Motor neuron (in vitro differentiated cells): ENCODE measurements around the gene PRSS21. TPM values are rescaled to one million over a fixed set of nuclear protein-coding genes. Genes with fewer than 3 reads are reported as not detected.
A peak's percentile ranks its signal among the peaks of the same experiment; 100 is the strongest.

Experiments
- ATAC-seq, 8 experiments: fragments of 200-7000 bp; cut with Tn5 transposase; replicated peaks in 6 of 8; 2 replicates each; pipeline ENCODE4 v1.8.0; 2021; ENCODE audit warnings: mild to moderate bottlenecking in 8 of 8, moderate library complexity in 8 of 8
- H3K27ac ChIP-seq, 2 donors: fragments of 250-450 bp; sonication (Bioruptor Pico); 2 replicates each; pipeline ENCODE4 v1.9.0; 2021; ENCODE audit warnings: antibody characterized with exemption in 2 of 2, mild to moderate bottlenecking in 2 of 2, moderate library complexity in 1 of 2
- H3K4me1 ChIP-seq, 2 donors: fragments of 250-450 bp; sonication (Bioruptor Pico); replicated peaks in 1 of 2; 2 replicates each; pipeline ENCODE4 v1.6.1; 2021; ENCODE audit warnings: antibody characterized with exemption in 2 of 2, mild to moderate bottlenecking in 2 of 2, moderate library complexity in 1 of 2
- H3K4me3 ChIP-seq, 5 donors: fragments of 250-450 bp; sonication (Bioruptor Pico); 2 replicates each; pipeline ENCODE4 v1.9.0; 2021; ENCODE audit warnings: antibody characterized with exemption in 5 of 5, mild to moderate bottlenecking in 5 of 5, moderate library complexity in 4 of 5
- WGBS, 10 experiments: fragments of 450-650 bp; shearing (Covaris generic); methylation state at CpG; one replicate each; pipeline ENCODE4 v1.0.0; 2022; 5-methylcytosine and 5-hydroxymethylcytosine counted together
- in situ Hi-C, 9 experiments: fragments of 400-800 bp; cut with MboI; loops; one replicate each; pipeline ENCODE4 v1.15.0; 2021; ENCODE audit warnings: low sequenced_read_pairs in 9 of 9, low pct_unique_long_range_greater_than_20kb in 2 of 9; ENCODE audit not compliant: unreplicated experiment in 9 of 9
- total RNA-seq, 8 experiments: library from RNA; unstranded; fragments of 300-600 nt; gene quantifications; 2 replicates each; pipeline versions ENCODE4 v1.2.3 to v1.2.4, GENCODE V29; 2022

PRSS21 gene
- total RNA-seq, 8 experiments from 2014 or later, result 1.5 to 1.8 TPM; not detected in 6

DNA sequence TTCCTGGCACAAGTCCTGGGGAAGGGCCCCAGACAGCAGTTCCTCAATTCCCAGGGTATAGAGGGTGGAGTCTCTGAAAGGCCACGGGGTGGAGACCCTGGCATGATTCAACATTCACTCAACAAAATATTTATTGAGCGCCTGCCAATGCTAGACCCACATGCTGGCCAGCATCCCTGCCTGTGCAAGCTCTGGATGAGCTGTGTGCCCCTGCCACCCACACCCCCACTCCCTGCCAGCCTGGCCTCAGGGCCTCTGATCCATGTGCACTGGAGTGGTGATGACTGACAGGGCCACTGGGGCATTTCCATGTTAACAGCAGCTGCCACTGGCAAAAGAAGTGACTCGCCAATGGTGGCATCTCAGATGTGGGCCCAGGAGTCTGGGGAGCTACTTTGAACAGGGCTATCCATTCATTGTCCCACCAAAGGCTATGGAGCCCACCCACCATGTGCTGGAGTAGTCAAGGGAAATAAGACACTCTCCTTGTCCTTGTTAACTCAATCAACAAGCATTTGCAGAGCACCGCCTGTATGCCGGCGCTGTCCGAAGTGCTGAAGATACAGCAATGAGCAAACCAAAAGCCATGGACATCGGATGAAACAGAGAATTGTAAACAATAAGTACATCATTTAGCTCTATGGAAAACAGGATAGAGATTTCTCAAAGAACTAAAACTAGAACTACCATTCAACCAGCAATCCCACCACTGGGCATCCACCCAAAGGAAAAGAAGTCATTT is 44.0 kb downstream of the PRSS21 start:
- WGBS, 10 experiments, result 50 to 100% (median 70%) methylated on average over 1 to 2 of the region's 8 CpGs; no CpG with 5 or more reads in 6 of the 10 experiments
- in situ Hi-C loops, result no loop called here
- ATAC-seq, result no peak

GRCh38 chr16:2865651-2866050 is 48.6 kb downstream of the PRSS21 start:
- no peak overlapping the region for H3K27ac ChIP-seq
- H3K4me3 ChIP-seq, result no peak overlapping the region
- 0 to 67% (median 30%) methylated on average over 1 to 4 of the region's 4 CpGs; no CpG with 5 or more reads in 1 of the 10 experiments for WGBS, 10 experiments
- peaks cover 0 to 4% of the 10 kb centered on the region in 2 donors for H3K4me1 ChIP-seq
- in situ Hi-C loops, result no loop called here
- no peak for ATAC-seq

More for the DNA sequence above, 44.0 kb downstream of the PRSS21 start:
- Histone ChIP-seq H3K4me3 (no peak overlapping the region), H3K4me1 (no peaks in the 10 kb centered on the region), H3K27ac (no peak overlapping the region)

DNA sequence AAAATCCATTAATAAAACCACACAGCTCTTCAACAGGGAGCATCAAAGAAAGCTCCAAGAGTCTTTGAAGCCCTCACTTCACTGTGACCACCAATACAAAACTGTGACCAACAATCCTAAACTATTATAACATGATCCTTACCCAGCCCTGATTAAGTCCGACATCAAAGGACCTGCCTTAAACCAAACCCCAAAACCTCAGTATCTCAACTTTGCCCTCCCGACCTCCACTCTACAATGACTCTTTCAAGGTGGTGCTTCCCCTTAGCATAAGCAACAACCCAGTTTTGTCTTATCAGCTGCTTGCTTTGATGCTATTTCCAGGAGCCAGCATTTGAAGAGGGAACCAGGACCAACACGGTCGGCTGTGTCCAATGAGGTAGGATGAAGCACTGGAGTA is 49.4 kb downstream of the PRSS21 start:
- no peak for ATAC-seq
- WGBS, 10 experiments, result 43 to 100% (median 100%) methylated on average over 1 of the region's 4 CpGs; no CpG with 5 or more reads in 2 of the 10 experiments
- in situ Hi-C loops, result no loop called here
- peaks cover 0 to 4% of the 10 kb centered on the region in 2 donors for H3K4me1 ChIP-seq
- no peak overlapping the region for H3K27ac ChIP-seq
- H3K4me3 ChIP-seq, result no peak overlapping the region

GRCh38 chr16:2867661-2867986 is 50.6 kb downstream of the PRSS21 start:
- ATAC-seq, result no peak
- peaks cover 0 to 4% of the 10 kb centered on the region in 2 donors for H3K4me1 ChIP-seq
- peak overlapping the region; percentile 59 to 87 (median 69) for H3K4me3 ChIP-seq
- peak overlapping the region; percentile 88 to 97 for H3K27ac ChIP-seq
- in situ Hi-C loops, result no loop called here
- WGBS, 10 experiments, result 0 to 89% (median 77%) methylated on average over 1 to 7 of the region's 8 CpGs; no CpG with 5 or more reads in 2 of the 10 experiments

- peak; percentile 95 to 98 (median 96) for ATAC-seq
- in situ Hi-C loops, result no loop called here
- Histone ChIP-seq H3K4me3 (peak overlapping the region; percentile 59 to 87 (median 69)), H3K4me1 (peaks cover 0 to 4% of the 10 kb centered on the region in 2 donors), H3K27ac (peak overlapping the region; percentile 88 to 97)
- 0 to 10% (median 4%) methylated on average over 4 to 21 of the region's 45 CpGs; no CpG with 5 or more reads in 3 of the 10 experiments for WGBS, 10 experiments
These were observed 51.2 kb downstream of the PRSS21 start for GRCh38 chr16:2867987-2868789.

Other genes with a start within 250 kb of the PRSS21 start
- gene KCTD5, start 134.7 kb upstream of the PRSS21 start, total RNA-seq, result 10 to 100 TPM; 17.6 to 30.0 (median 26.2) TPM
- gene PRSS27, start 97.0 kb upstream of the PRSS21 start, total RNA-seq, result 1 to 10 TPM; 1.1 to 7.5 (median 4.2) TPM
- 100 to 1,000 TPM in 5 of 8 experiments, 10 to 100 TPM in 3; 66.4 to 557 (median 130) TPM for gene SRRM2, start 64.6 kb upstream of the PRSS21 start, total RNA-seq
- gene ELOB, start 40.0 kb upstream of the PRSS21 start, total RNA-seq, result 100 to 1,000 TPM; 244 to 395 (median 281) TPM
- gene PRSS33, start 29.7 kb upstream of the PRSS21 start, total RNA-seq, result under 1 TPM in 4 of 8 experiments, not detected in 4; 0.22 to 0.51 (median 0.33) TPM
- gene PRSS41, start 18.8 kb upstream of the PRSS21 start, total RNA-seq, result not detected
- gene ZG16B, start 13.1 kb downstream of the PRSS21 start, total RNA-seq, result 1 to 10 TPM in 3 of 8 experiments, under 1 TPM in 1, not detected in 4; 0.54 to 1.4 (median 1.2) TPM
- gene PRSS22, start 40.9 kb downstream of the PRSS21 start, total RNA-seq, result 1 to 10 TPM in 1 of 8 experiments, under 1 TPM in 1, not detected in 6; 0.81 to 1.0 TPM
- gene FLYWCH2, start 66.0 kb downstream of the PRSS21 start, total RNA-seq, result 100 to 1,000 TPM in 1 of 8 experiments, 10 to 100 TPM in 7; 41.6 to 136 (median 49.4) TPM
- 10 to 100 TPM; 15.0 to 55.9 (median 23.0) TPM for gene FLYWCH1, start 94.7 kb downstream of the PRSS21 start, total RNA-seq
- gene KREMEN2, start 147.0 kb downstream of the PRSS21 start, total RNA-seq, result 1 to 10 TPM in 5 of 8 experiments, under 1 TPM in 3; 0.36 to 5.3 (median 1.6) TPM
- gene PAQR4, start 152.1 kb downstream of the PRSS21 start, total RNA-seq, result 10 to 100 TPM in 7 of 8 experiments, 1 to 10 TPM in 1; 1.6 to 36.4 (median 16.8) TPM
- 10 to 100 TPM in 3 of 8 experiments, 1 to 10 TPM in 4, under 1 TPM in 1; 0.36 to 48.7 (median 3.6) TPM for gene PKMYT1, start 163.2 kb downstream of the PRSS21 start, total RNA-seq
- 1 to 10 TPM in 1 of 8 experiments, under 1 TPM in 7; 0.15 to 1.9 (median 0.32) TPM for gene CLDN9, start 195.7 kb downstream of the PRSS21 start, total RNA-seq
- 1 to 10 TPM in 4 of 8 experiments, under 1 TPM in 4; 0.27 to 6.0 (median 1.3) TPM for gene CLDN6, start 200.9 kb downstream of the PRSS21 start, total RNA-seq
- gene TNFRSF12A, start 203.1 kb downstream of the PRSS21 start, total RNA-seq, result 100 to 1,000 TPM in 1 of 8 experiments, 10 to 100 TPM in 4, 1 to 10 TPM in 3; 4.3 to 144 (median 14.3) TPM
- 10 to 100 TPM; 30.2 to 71.4 (median 40.8) TPM for gene HCFC1R1, start 206.7 kb downstream of the PRSS21 start, total RNA-seq
- 10 to 100 TPM in 6 of 8 experiments, 1 to 10 TPM in 2; 6.8 to 32.1 (median 14.0) TPM for gene THOC6, start 206.8 kb downstream of the PRSS21 start, total RNA-seq
- under 1 TPM; 0.11 to 0.95 (median 0.21) TPM for gene BICDL2, start 219.7 kb downstream of the PRSS21 start, total RNA-seq
- gene MMP25, start 229.3 kb downstream of the PRSS21 start, total RNA-seq, result 1 to 10 TPM in 3 of 8 experiments, under 1 TPM in 5; 0.11 to 1.7 (median 0.75) TPM
- 10 to 100 TPM in 3 of 8 experiments, 1 to 10 TPM in 3, under 1 TPM in 2; 0.22 to 41.3 (median 4.0) TPM for gene IL32, start 248.4 kb downstream of the PRSS21 start, total RNA-seq